HuH-7.5 (cell line): ENCODE results near the gene TSPYL2.

Source experiments
- DNase-seq: peaks from one replicate; pipeline ENCODE4 v3.0.0; 2011; ENCODE audit warnings: low spot score

The TSPYL2 gene

DNA sequence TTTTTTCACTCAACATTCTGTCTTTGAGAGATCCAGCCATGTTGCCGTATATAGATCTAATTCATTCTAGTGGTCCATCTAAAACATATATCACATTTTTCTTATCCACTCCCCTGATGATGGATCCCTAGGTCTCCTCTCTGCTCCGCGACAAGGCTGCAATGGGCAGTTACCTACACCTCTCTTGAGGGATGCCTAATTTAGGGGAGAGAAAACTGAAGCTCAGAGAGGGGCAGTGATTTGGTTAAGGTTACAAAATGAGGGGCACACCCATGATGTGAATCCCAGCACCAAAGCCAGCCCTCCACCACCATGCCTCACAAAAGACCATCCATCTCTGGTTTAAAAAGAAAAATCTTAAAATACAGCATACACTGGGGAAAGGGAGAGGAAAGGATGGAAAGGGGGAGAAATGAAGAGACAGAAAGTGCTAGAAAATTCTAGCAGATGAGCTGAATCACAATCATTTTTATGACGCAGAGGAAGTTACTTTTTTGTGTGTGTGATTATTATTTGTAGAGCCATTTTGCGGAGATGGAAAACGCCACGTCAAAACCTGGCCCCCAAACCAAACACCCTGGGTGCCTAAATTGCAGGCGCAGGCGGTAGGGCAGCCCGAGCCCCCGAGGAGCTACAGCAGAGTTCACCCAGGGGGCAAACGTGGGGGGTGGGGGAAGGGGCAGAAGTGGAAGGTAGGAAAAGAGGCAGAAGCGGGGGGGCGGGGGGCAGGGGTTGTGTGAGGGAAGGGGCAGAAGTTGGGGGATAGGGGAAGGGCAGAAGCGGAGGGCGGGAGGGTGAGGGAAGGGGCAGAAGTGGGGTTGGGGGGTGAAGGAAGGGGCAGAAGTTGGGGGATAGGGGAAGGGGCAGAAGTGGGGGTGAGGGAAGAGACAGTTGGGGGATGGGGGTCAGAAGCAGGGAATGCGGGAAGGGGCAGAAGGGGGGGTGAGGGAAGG is 1.3 kb upstream of the TSPYL2 start:
- DNase-seq, result no peak

DNA sequence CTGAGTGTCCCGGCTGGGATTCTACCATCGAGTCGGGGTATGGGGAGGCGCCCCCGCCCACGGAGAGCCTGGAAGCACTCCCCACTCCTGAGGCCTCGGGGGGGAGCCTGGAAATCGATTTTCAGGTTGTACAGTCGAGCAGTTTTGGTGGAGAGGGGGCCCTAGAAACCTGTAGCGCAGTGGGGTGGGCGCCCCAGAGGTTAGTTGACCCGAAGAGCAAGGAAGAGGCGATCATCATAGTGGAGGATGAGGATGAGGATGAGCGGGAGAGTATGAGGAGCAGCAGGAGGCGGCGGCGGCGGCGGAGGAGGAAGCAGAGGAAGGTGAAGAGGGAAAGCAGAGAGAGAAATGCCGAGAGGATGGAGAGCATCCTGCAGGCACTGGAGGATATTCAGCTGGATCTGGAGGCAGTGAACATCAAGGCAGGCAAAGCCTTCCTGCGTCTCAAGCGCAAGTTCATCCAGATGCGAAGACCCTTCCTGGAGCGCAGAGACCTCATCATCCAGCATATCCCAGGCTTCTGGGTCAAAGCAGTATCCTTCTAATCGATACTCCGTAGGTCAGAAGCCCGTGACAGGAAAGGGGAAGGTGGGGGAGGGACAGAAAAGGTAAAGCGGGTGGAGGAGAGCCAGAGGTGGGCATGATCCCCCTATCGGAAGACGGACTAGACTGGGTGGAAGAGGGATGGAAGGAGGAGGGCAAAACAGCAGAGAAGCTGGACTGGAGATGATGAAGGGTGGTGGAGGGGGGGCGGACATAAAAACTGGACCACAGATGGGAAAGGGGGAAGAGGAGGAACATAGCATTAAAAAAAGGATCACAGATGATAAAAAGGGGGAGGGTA is 828 bp downstream of the TSPYL2 start:
- DNase-seq, result no peak

GRCh38 chrX:53084043-53084570 is 1.9 kb downstream of the TSPYL2 start:
- no peak for DNase-seq

DNA sequence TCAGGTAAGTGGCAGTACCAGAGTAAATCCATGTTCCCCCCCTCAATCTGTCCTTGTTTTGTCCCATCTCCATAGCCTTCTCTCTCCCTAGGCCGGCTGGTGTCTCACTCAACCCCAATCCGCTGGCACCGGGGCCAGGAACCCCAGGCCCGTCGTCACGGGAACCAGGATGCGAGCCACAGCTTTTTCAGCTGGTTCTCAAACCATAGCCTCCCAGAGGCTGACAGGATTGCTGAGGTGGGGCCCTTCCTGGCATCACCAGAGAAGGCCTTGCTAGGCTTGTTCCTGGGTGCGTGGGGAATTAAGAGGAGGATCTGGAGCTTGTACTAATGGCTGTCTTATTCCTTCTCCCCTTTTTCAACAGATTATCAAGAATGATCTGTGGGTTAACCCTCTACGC is 2.7 kb downstream of the TSPYL2 start:
- DNase-seq, result no peak

DNA sequence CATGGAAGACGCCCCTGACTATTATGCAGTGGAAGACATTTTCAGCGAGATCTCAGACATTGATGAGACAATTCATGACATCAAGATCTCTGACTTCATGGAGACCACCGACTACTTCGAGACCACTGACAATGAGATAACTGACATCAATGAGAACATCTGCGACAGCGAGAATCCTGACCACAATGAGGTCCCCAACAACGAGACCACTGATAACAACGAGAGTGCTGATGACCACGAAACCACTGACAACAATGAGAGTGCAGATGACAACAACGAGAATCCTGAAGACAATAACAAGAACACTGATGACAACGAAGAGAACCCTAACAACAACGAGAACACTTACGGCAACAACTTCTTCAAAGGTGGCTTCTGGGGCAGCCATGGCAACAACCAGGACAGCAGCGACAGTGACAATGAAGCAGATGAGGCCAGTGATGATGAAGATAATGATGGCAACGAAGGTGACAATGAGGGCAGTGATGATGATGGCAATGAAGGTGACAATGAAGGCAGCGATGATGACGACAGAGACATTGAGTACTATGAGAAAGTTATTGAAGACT is 3.6 kb downstream of the TSPYL2 start:
- DNase-seq, result no peak

- no peak for DNase-seq
Observed at GRCh38 chrX:53086464-53086863, 4.3 kb downstream of the TSPYL2 start.

DNA sequence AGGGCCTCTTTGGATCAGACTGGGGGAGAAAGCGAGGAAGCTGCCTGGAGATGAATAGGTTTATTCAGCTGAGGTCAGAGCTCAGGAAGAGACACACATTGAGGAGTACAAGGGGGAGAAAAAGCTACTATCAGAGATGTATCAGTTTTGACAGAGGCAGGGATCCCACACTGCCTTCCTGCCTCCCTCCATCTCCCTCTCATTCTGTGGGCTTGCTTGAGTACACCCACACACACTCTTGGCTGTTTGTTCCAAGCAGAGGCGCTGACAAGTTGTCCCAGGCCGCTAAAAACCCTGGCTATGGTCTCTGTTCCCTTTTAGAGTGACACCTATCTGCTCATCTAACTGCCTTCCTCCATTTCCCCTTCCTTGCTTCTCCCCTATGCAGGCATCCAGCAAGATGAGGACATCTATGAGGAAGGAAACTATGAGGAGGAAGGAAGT is 5.2 kb downstream of the TSPYL2 start:
- DNase-seq, result no peak

GRCh38 chrX:53088136-53088974 is 6.2 kb downstream of the TSPYL2 start:
- no peak for DNase-seq

DNA sequence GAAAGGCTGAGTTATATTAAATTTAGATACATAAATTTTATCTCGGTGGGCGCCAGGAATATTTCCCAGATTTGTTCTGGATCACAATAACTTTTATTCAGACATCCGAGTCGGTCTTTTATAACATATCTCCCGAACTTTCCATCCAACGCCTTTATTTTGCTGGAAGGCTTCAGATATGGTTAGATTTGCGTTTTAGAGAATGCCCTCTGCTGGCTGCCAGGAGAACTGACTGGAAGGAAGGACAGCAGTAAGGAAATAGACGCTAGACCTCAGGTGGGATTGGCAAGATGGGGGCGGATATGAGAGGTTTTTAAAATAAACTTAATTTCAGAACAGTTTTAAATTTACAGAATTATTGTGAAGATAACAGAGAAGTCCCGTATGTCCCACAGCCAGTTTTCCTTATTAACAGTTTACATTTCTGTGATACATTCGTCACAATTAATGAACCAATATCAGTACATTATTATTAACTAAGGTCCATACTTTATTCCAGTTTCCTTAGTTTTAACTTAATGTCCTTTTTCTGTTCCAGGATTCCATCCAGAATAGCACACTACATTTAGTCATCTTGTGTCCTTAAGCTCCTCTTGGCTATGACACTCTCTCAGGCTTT is 7.2 kb downstream of the TSPYL2 start:
- peak; percentile 36 for DNase-seq

DNA sequence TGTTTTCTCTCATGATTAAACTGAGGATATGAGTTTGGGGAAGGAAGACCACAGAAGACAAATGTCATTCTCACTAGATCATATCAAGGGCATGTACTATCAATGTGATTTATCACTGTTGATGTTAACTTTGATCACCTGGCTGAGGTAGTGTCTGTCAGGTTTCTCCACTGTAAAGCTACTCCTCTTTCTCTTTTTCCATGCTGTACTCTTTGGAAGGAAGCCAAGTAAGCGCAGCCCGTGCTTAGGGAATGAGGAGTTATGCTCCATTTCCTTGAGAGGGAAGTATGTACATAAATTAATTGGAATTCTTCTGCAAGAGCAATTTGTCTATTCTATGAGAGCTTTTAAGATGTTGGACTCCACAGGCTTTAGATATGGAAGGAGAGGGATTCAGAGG is 7.8 kb downstream of the TSPYL2 start:
- DNase-seq, result no peak

GRCh38 chrX:53091354-53091753 is 9.2 kb downstream of the TSPYL2 start:
- no peak for DNase-seq

DNA sequence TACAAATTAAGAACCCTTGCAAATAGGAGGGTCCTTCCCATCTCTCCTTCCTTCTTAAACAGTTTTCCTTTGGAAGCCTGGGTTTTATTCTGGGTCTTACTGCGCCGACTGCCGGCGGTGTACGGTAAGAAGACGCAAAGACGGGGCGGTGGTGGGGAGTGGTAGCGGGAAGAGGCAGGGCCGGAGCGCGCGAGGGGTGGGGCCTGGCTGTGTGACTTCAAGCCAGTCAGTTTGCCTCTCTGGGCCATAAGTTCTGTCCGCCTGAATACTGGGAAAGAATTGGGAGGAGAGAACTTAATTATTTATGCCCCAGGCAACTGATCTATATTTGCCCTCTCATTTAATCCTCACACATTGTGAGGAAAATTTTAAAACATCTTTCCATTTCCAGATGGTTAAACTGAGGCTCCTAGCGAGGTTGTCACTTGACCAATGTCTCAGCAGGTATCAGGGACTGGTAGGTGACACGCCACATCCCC is 11.0 kb downstream of the TSPYL2 start:
- peak; percentile 44 for DNase-seq

DNA sequence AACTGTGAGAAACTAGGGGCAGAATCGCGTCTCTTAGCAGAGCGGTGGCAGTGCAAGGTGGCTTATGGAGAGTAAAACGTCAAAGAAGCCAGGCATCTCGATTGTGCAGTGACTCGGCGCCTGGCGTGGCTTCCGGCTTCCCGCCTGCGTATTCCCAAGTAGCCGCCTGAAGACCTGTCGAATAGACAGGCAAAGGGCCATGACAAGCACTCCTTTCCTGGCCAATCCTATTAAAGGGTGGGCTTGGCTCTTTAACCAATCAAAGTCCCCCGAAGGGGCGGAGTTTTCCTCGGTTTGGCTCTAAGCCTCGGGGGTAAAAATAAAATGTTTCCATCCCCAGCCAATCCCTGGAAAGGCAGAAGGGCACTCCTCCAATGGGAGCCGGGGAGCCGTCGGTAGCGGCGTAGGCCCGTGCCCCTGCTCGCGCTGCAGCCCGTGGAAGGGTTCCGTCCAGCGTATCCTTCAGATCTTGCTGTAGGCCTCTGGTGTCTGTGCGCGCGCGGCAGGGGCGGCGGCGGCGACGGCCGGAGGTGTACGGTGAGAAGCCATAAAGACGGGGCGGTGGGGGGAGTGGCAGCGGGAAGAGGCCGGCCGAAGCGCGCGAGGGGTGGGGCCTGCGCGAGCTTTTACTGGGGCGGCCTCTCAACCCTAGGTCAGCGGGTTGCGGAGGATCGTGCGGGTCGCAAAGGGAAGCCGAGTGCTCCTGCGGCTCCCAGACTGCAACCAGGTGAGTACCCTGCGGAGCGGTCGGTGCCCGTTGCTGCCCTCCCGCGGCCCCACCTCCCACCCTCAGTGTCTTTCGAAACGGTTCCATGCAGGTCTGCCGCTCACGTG is 11.8 kb downstream of the TSPYL2 start, which contains the start of gene KANTR:
Gene KANTR (plus strand): TSS at position 395 of the 834 bp plus-strand sequence. CDS start 30,131 bp downstream, outside the sequence.
- DNase-seq, result peak; percentile 78

DNA sequence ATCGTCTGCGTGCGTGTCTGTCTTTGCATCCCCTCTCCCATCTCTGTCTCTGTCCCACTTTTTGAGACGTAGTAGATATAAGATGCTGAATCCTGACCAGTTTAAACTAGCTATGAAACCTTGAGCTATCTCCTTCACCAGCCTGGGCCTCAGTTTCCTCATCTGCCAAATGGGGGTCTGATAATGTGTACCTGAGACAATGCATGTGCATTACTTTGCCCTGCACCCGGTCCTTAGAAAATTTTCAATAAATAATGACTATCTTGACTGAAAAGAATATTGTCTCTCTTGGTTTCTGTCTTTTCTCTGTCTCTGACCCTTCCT is 12.4 kb downstream of the TSPYL2 start:
- DNase-seq, result no peak

- DNase-seq, result no peak
Observed at GRCh38 chrX:53095796-53096195, 13.6 kb downstream of the TSPYL2 start.

DNA sequence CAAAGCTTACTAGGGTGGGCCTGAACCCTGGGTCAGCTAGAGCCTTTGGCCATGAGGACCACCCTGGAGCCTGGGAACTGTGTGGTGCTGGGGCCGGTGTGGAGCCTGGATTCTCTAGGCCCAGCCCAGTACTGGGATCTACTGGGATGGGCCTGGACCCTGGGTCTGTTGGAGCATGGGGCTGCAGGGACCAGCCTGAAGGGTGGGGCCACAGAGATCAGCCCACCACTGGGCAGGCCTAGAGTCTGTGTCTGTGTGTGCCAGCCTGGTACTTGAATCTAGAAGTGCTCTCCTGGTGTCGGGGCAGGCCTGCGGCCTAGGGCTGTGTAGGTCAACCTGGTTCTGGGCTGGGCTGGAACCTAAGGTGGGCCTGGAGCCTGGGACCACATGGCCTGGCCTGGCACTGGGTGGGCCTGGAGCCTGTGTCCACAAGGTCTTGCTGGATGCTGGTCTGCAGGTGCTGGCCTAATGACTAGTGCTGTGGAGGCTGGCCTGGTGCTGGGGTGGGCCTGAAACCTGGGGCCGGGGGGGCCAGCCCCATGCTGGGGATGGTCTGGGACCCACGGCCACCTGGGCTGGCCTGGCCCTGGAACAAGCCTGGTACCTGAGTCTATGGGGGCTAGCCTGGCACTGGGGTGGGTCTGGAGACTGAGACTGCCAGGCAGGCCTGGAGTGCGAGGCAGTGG is 32.8 kb downstream of the TSPYL2 start:
- no peak for DNase-seq

DNA sequence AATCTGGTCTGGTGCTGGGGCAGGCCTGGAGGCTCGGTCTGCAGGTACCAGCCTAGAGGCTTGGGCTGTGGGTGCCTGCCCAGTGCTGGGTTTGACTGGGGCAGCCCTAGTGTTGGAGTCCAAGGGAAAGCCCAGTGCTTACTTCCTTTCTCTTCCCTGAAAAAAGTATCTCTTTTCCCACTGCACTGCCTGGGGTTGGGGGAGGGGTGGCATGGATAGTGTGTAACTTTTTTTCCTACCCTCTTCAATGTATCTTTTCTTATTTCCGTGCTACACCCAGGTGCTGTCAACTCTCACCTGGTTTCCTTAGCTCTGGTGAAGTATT is 33.3 kb downstream of the TSPYL2 start:
- DNase-seq, result no peak

GRCh38 chrX:53116101-53116500 is 33.9 kb downstream of the TSPYL2 start:
- no peak for DNase-seq

DNA sequence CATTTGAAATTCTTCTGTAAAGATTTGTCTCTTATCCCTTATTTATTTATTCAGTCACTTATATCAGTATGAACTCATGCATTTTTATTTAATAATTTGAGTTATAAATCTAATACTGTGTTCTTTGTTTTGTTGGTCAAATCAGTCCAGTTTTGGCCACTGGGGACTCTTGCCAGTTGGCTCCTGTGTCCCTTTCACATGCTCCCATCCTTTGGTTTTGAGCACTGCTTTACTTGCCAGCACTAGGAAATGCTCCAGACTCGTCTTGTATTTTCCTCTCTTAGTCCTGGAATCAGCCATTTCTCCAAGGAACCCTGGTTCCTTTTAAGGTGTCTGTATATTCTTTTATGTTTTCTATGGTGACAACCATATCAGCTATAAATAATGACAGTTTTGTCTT is 39.8 kb downstream of the TSPYL2 start:
- no peak for DNase-seq
